Ascending aorta (tissue), 2 donors: ENCODE results near the gene STX8. TPM values are rescaled to one million over a fixed set of nuclear protein-coding genes. Genes with fewer than 3 reads are reported as not detected.

Experiments
- DNase-seq, 2 donors: peaks; one replicate each; pipeline ENCODE4 v3.0.0-alpha.2; 2019; ENCODE audit warnings: low spot score in 2 of 2
- H3K27ac ChIP-seq, 2 donors: fragments of 200-600 bp; sonication (generic); one replicate each; pipeline ENCODE4 v1.5.1; 2016 to 2017; ENCODE audit warnings: mild to moderate bottlenecking in 1 of 2
- H3K27me3 ChIP-seq: fragments of 200-600 bp; sonication (generic); one replicate; pipeline ENCODE4 v1.5.1; 2017
- H3K36me3 ChIP-seq, 2 donors: fragments of 200-600 bp; sonication (generic); one replicate each; pipeline ENCODE4 v1.5.1; 2016
- H3K4me1 ChIP-seq, 2 donors: fragments of 200-600 bp; sonication (generic); one replicate each; pipeline ENCODE4 v1.5.1; 2016 to 2017; ENCODE audit warnings: mild to moderate bottlenecking in 1 of 2
- H3K4me3 ChIP-seq, 2 donors: fragments of 200-600 bp; sonication (generic); one replicate each; pipeline ENCODE4 v1.5.1; 2016 to 2017; ENCODE audit warnings: mild to moderate bottlenecking in 1 of 2
- H3K9me3 ChIP-seq, 2 donors: fragments of 200-600 bp; sonication (generic); one replicate each; pipeline ENCODE4 v1.5.1; 2016
- CTCF ChIP-seq, 3 experiments: fragments of 200-600 bp in 2 of 3; fragments of 450-650 bp in 1 of 3; sonication (generic) in 2 of 3; IDR thresholded peaks; one replicate each; pipeline ENCODE4 v1.5.1; 2016 to 2019; ENCODE audit warnings: antibody characterized with exemption in 3 of 3, mild to moderate bottlenecking in 1 of 3, moderate library complexity in 1 of 3
- intact Hi-C: fragments of 100-400 bp; cut with DNase I; formaldehyde crosslinking; loops from one replicate; pipeline ENCODE4 v1.15.1; 2023
- total RNA-seq: library from RNA; depleted of rRNA; stranded (reverse); fragments of >200 nt; gene quantifications from one replicate; pipeline ENCODE4 v1.1.0, GENCODE V29; 2016

The STX8 gene
- total RNA-seq, 1 donor from 2014 or later: 7.6 TPM

GRCh38 chr17:9253308-9253707 is 322.3 kb downstream of the STX8 start:
- Histone ChIP-seq H3K4me3 (no peak overlapping the region), H3K4me1 (no peaks in the 10 kb centered on the region), H3K27me3 (no peaks in the 10 kb centered on the region), H3K36me3 (no peaks in the 10 kb centered on the region), H3K27ac (no peak overlapping the region), H3K9me3 (no peaks in the 10 kb centered on the region)
- no peak for TF ChIP-seq CTCF (IDR thresholded peaks at IDR 0.05)
- DNase-seq: no peak
- intact Hi-C loops: no loop called here

- H3K4me3 ChIP-seq: no peak overlapping the region
- H3K9me3 ChIP-seq: no peaks in the 10 kb centered on the region
- H3K27me3 ChIP-seq: no peaks in the 10 kb centered on the region
- no peak for TF ChIP-seq CTCF (IDR thresholded peaks at IDR 0.05)
- no peak for DNase-seq
- no peaks in the 10 kb centered on the region for H3K4me1 ChIP-seq
- intact Hi-C loops: no loop called here
- H3K27ac ChIP-seq: no peak overlapping the region
- H3K36me3 ChIP-seq: no peaks in the 10 kb centered on the region
Observed at GRCh38 chr17:9251273-9251672, 324.3 kb downstream of the STX8 start.

DNA sequence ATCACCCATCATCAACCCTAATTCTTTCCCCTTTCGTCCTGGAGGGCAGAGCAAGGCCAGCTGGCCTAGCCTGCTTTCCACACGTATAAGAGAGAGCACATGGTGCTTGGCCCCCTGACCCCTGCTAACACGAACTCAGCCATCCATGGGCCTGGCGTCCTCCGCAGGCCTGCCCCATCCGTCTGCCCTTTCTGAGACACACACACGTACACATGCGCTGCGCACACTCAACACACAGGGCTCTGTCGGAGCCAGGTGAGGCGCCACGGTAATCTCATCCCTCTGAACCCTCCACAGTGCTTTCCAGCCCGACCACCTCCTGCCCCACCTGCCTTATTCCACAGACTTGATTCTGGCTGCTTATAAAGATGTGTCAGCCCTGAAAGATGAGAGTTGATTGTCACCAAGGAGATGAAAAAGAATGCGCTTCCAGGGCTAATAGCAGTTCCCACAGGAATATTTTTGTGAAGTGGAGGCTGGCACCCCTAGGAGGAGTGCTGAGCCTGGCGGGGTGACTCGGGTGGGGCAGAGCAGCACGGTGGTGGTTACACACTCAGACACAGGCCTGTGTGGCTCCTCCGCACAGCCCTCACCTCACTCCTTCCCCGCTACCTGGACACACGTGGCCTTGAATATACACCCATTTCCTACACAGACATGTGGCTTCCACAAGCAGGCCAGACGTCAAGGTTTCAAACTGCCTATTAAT is 326.2 kb downstream of the STX8 start:
- intact Hi-C loops: no loop called here
- Histone ChIP-seq H3K27ac (no peak overlapping the region), H3K9me3 (no peaks in the 10 kb centered on the region), H3K4me1 (peaks cover 0 to 4% of the 10 kb centered on the region in 2 donors), H3K36me3 (no peaks in the 10 kb centered on the region), H3K4me3 (no peak overlapping the region), H3K27me3 (no peaks in the 10 kb centered on the region)
- no peak for DNase-seq
- TF ChIP-seq CTCF (IDR thresholded peaks at IDR 0.05): no peak

DNA sequence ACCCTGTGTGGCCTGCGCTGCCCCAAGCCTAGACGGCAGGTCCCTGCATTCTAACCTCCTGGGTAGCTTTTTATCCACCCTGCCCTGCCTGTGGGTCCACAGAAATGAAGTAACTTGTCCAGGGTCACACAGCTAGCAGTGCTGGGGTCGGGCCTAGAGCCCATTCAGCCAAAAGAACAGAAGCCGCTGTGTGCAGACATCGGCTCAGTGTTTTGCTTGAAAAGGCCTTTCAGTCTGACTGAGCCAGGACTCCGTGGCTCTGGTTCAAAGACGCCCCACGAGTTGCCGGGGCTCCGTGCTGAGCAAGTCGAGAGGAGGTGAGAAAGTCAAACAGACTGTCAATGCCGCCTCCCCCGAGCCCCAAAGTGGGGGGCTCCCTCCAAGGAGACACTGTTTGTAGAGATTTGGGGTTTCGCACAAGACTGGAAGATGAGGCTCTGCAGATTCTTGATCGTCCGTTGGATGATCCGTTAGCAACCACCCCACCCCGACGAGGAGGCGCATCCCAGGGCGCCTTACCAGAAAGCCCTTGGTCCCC is 328.1 kb downstream of the STX8 start:
- intact Hi-C loops: no loop called here
- peaks cover 8 to 20% of the 10 kb centered on the region in 2 donors for H3K4me1 ChIP-seq
- H3K36me3 ChIP-seq: no peaks in the 10 kb centered on the region
- no peak for DNase-seq
- no peak for TF ChIP-seq CTCF (IDR thresholded peaks at IDR 0.05)
- H3K9me3 ChIP-seq: no peaks in the 10 kb centered on the region
- H3K4me3 ChIP-seq: no peak overlapping the region
- no peaks in the 10 kb centered on the region for H3K27me3 ChIP-seq
- H3K27ac ChIP-seq: no peak overlapping the region

DNA sequence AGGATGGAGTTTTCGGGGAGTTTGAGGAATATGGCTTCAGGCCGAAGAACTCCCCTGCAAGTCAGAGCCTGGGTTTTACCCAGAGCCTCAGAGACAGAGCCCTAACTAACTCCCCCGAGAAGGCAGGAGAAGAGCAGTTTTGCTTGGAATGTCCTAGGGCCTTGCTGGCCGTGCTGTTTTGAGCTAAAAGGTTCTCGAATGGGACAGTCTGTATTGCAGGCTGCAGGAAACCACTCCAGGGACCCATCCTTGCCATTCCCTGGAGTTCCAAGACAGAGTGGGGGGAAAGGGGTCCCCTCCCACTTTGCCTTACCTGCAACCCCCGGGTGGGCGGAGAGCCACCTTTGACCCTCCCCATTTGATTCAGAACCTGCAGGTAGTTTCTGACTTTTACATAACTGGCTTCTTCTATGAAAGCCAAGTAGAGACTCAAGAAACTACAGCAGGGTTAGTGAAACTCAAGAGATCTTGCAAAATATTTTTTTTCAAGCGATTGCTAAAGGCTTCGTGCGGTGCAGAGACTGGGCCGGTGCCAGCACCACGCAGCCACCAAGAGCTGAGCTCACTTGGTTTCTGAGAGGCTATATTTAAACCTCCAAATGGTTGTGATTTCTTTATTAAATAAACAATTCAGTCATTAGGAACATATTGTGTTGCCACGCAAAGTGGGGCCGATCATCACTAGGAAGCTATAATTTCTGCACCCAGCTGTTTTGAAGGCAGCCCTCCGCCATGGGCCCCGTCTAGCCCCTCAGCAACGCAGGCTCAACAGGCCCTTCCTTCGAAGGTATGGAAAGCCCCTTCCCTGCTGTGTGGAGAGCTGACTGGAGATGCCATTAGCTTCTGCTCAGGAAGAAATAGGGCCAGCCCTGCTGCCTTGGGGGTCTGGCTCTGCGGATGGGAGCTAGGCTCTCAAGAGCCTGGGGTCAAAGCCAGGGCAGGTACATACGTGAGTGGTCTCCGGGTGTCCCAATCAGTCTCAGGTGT is 331.3 kb downstream of the STX8 start:
- no peak for TF ChIP-seq CTCF (IDR thresholded peaks at IDR 0.05)
- intact Hi-C loops: loop anchor here (5.0 kb wide), 1 partner anchor 122 kb away; no protein-coding TSS in a partner anchor
- DNase-seq: peak in 1 of 2 donors; percentile 83

More for the DNA sequence above, 331.3 kb downstream of the STX8 start:
- Histone ChIP-seq H3K36me3 (no peaks in the 10 kb centered on the region), H3K27me3 (no peaks in the 10 kb centered on the region), H3K27ac (peak overlapping the region; percentile 99 to 100), H3K9me3 (no peaks in the 10 kb centered on the region), H3K4me1 (peaks cover 19 to 44% of the 10 kb centered on the region in 2 donors), H3K4me3 (no peak overlapping the region)
